NCI-H524 (cell line): ENCODE results near the gene LRFN3.
A peak's percentile ranks its signal among the peaks of the same experiment; 100 is the strongest.
"Not testable (repeated sequence)": the region's sequence is repeated elsewhere in the genome, so short reads cannot be mapped to it uniquely, and the experiment has no call there.

Experiments used
- DNase-seq, 2 experiments: peaks; one replicate each; lab custom pipeline; 2025; lab: John Stamatoyannopoulos, UW

LRFN3 gene

DNA sequence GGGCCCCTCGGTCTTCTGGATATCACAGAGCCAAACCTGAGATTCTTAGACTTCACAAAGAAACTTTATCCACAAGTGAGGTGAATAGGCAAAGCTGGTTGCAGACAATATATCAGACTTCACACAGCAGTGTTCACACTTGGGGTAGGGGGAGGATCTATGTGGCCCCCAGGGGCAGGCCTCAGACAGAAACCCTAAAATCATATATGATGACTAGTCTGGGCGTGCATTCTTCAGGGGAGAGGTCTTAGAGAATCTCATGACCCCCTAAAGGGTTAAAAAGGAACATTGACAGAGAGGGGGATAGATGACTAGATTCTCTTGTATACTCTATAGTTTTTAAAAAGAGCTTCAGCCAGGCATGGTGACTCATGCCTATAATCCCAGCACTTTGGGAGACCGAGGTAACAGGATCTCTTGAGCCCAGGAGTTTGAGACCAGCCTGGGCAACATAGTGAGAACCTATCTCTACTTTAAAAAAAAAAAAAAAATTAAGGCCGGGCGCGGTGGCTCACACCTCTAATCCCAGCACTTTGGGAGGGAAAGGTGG lies 30.9 kb upstream of the LRFN3 start:
- DNase-seq, result no peak

DNA sequence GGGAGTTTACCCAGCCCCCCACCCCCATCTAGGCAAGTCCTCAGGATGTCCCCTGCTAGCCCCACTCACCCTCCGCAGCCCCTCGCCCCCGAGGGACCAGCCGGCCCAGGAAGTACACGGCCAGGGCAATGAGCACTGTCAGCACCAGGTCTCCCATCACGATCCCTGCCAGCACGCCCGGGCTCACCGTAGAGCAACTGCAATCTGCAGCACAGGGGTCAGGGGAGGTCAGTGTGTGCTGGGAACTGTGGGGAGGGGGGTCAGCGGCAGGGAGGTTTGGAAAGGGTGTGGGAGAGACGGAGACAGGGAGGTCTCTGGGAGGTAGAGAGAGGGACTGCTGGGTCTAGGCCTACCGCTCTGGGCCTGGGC lies 28.8 kb upstream of the LRFN3 start:
- no peak for DNase-seq

DNA sequence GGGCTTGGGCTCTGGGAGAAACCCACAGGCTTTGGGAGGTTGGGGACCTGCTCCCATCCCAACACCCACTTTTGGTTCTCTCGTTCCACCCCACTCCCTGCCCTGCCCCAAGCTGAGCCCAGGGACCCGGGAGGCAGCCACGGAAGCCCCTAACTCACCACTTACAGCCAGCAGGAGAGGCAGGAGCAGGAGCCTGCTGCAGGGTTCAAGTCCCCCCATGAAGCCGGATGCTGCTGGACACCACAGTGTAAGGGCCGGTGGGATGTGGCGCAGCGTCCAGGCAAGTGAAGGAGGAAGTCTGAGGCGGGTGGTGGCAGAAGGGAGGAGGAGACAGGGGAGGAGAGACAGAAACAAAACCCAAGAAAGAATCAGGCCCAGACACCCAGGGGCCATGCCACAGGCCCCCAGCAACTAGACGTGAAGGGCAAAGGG lies 28.1 kb upstream of the LRFN3 start, which contains the start of gene TYROBP:
Gene TYROBP, minus strand, starts transcription at position 286 of the 432 bp plus-strand sequence. Its CDS starts 67 bp downstream, at position 219.
- no peak for DNase-seq

DNA sequence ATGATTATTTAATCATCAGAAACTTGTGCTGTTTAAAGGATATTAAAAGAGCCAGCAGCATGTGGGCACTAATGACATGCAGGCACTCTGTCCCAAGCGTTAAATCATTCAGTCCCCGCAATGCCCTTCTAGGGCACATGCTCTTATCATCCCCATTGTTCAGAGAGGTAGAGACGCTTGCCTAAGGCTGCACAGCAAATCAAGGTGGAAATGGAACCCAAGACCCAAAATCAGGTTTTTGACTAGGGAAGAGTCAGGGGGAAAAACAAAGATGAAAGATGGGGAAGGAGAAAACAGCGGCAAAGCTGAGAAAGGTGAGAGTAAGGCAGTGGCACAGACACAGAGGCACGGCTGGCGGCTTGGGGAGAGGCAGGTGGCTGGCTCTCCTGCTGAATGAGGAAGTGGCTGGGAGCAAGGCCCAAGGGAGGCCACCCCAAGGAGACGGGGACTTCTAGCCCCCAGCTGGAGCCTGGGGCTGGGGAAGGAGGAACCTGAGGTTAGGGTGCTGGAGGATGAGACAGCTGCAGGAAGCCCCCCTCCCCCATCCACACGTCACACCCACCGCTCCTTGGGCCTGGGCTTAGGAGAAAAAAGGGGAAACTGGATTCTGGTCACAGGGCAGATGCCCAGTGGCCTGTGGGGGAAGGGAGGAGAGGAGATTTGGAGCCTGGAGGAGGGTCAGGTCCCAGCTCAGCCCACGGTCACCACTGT lies 27.0 kb upstream of the LRFN3 start:
- no peak for DNase-seq

DNA sequence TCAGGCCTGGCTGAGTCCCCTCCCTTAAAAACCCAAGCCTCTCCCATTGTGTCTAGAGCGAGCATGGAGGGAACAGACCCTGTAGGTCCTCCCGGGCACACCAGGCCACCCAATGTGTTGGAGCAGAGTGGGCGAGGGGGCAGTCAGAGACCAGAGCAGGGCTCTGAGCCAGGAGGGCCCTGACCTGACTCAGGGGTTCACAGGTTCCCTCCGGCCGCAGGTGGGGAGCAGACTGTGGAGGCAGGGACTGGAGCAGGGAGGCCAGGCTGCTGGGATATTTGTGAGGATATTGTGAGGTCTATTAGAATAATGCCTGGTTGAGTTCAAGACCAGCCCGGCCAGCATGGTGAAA lies 26.5 kb upstream of the LRFN3 start:
- DNase-seq, result no peak

DNA sequence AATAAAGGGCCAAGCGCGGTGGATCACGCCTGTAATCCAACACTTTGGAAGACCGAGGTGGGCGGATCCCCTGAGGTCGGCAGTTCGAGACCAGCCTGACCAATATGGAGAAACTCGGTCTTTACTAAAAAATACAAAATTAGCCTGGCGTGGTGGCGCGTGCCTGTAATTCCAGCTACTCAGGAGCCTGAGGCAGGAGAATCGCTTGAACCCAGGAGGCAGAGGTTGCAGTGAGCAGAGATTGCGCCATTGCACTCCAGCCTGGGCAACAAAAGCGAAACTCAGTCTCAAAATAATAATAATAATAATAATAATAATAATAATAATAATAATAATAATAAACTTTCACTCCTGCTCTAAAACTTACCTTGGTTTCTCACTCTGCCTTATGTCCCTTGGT lies 25.8 kb upstream of the LRFN3 start:
- not testable (repeated sequence) for DNase-seq

DNA sequence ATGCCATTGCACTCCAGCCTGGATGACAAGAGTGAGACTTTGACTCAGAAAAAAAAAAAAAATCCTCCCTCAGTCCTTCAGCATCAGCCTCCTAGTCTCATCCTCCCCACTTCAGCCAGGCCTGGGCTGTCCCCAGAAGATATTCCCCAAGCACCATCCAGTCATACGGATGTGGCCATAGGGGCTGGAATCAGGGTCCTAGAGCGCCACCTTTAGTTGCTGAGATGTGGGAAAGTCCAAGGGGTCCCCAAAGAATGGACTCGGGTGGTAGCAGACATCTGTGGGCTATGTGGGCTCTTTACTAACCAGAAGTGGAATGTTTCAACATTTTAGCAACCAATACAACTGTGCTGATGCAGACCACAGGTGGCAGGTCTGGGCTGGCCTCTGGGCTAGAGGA lies 25.0 kb upstream of the LRFN3 start:
- peak in 1 of 2 experiments; percentile 27 for DNase-seq

DNA sequence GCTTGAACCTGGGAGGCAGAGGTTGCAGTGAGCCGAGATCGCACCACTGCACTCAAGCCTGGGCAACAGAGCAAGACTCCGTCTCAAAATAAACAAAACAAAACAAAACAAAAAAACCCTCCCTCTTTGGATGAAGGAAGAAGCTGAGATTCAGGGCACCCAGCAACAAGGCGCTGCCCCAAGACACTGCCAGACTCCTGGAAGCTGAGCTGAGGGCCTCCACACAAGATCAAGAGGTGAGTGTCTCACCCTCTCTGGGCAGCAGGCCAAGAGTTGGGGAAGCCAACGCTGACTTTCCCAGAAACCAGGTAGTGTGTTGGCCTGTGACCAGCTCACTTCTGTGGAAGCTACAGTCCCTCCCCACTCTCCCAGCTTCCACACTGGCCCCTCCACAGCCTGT lies 24.4 kb upstream of the LRFN3 start:
- no peak for DNase-seq

DNA sequence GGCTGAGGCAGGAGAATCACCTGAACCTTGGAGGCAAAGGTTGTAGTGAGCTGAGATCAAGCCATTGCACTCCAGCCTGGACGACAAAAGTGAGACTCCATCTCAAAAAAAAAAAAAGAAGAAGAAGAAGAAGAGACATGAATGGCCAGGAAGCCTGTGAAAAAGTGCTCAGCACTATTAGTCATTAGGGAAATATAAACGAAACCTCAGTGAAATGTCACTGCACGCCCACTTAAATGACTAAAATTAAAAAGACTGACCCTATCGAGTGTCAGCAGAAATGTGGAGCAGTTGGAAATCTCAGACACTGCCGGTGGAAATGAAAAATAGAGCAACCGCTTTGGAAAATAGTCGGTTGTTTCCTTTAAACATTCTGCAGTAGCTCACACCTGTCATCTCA lies 22.6 kb upstream of the LRFN3 start:
- no peak for DNase-seq

DNA sequence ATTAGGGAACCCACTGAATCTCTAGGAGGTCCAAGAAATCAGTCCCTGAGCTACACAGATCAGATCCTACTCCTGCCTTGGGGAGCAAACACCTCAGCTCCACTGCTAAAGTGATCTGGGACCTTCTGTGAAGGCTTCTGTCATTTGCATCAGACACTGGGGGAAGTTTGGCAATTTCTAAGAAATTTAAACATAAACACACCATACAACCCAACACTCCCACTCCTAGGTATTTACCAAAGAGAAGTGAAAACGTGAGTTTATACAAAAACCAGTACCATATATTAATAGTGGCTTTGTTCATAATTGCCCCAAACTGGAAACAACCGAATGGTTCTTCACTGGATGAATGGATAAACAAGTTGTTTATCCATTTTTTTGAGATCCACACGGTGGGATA lies 20.7 kb upstream of the LRFN3 start:
- no peak for DNase-seq

DNA sequence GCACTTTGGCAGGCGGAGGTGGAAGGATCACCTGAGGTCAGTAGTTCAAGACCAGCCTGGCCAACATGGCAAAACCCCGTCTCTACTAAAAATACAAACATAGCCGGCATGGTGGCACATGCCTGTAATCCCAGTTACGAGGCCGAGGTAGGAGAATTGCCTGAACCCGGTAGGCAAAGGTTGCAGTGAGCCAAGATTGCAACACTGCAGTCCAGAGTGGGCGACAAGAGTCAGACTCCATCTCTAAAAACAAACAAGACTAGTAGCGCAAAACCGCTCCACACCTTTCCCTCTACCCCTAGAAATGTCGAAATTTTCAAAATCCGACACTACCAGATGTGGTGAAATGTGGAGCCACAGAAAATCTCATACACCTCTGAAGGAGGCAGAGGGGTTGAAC lies 16.9 kb upstream of the LRFN3 start:
- no peak for DNase-seq

DNA sequence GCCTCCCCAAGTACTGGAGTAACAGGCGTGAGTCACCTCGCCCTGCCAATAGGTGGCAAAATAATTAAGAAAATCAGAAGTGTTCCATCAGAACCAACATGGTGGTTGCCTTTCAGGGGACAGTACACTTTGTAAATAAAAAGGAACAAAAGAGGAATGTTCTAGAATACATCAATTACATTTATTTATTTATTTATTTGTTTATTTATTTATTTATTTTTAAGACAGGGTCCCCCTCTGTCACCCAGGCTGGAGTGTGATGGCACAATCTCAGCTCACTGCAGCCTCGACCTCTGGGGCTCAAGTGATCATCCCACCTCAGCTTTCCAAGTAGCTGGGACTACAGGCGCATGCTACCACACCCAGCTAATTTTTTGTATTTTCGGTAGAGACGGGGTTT lies 15.2 kb upstream of the LRFN3 start:
- no peak for DNase-seq

DNA sequence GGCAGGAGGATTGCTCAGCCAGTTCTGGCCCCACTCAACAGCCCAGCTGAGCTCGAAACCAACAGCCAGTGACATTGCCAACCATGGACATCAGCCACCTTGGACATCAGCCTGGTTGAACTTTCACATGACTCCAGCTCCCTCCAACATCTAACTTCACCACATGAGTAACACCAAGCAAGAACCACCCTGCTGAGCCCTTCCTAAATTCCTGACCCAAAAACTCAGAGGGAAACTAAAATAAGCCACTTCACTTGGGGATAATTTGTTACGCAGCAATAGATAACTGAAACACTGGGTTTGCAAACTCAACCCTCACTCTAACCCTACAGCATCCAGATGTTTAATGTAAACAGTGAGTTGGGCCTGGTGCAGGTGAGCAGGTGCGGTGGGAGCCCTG lies 10.7 kb upstream of the LRFN3 start:
- DNase-seq, result no peak

DNA sequence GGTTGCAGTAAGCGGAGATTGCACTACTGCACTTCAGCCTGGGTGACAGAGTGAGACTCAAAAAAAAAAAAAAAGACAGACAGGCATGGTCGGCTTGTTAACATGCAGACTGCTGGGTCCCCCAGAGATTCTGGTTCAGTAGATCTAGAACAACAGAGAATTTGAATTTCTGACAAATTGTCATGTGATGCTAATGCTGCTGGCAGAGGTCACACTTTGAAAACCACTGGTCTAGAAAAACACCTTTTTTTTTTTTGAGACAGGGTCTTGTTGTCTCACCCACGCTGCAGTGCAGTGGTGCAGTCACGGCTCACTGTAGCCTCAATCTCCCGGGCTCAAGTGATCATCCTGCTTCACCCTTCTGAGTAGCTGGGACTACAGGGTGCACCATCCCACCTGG lies 7.7 kb upstream of the LRFN3 start:
- DNase-seq, result no peak

DNA sequence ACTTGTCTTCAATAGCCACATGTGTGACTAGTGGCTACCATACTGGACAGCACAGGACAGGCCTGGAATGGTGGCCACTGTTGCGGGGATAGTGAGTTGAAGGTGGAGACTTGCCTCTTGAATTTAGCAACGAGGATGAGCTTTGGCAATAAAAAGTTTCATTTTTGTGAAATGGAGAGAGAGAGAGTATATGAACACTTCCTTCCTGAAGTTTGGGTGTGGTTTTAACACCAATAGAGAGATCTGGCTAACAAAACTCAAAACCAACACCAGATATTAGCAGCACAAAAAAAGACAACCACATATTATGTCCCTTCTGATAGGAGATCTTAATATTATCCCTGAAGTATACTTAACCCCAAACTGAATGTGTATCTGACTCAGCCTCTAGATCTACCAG lies 6.3 kb upstream of the LRFN3 start:
- DNase-seq, result no peak

DNA sequence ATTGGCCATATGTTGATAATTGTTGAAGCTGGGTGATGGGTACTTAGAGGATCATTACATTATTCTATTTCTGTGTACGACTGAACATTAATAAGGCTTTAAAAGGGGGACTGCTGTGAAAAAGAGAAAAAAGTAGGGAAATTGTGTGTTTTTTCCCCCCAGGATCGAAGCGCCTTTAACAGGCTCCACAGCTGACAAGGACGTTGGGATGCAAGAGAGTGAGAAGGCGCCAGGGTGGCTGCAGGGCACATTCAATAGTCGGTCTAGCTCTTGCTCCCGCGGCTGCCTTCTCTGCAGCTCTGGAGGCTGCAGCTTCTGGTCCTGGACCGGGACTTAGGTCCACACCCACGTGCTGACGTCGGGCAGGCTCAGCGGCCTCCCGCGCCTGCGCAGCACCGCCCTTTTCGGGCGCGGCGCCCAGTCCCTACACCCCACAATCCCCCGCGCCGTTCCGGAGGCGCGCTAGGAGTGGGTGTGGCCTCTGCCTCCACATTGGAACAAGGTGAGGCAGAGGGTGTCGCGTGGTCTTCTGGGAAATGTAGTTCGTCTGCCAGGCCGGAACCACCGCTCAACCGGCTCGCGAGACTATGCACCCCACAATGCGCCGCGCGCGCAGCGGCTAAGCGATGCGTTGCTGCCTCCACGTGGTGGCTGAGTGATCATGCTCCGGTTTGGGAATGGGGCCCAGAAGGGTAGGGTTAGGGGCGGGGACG lies 4.9 kb upstream of the LRFN3 start:
- DNase-seq, result peak; percentile 100

DNA sequence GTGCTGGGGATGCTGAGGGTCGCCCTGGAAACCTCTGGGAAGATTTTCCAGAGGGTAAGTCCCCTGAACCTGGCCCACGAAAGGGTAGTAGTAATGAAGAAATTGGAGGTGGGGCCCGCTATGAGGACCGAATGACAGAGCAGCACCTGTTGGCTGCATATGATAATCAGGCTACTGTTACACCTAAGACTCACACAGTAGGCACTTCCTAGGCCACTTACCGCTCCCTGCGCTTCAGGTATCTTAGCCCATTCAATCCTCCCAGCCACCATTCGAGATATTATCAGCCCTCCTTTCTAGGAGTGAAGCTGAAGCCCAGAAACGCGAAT lies 4.3 kb upstream of the LRFN3 start:
- DNase-seq, result peak in 1 of 2 experiments; percentile 32

DNA sequence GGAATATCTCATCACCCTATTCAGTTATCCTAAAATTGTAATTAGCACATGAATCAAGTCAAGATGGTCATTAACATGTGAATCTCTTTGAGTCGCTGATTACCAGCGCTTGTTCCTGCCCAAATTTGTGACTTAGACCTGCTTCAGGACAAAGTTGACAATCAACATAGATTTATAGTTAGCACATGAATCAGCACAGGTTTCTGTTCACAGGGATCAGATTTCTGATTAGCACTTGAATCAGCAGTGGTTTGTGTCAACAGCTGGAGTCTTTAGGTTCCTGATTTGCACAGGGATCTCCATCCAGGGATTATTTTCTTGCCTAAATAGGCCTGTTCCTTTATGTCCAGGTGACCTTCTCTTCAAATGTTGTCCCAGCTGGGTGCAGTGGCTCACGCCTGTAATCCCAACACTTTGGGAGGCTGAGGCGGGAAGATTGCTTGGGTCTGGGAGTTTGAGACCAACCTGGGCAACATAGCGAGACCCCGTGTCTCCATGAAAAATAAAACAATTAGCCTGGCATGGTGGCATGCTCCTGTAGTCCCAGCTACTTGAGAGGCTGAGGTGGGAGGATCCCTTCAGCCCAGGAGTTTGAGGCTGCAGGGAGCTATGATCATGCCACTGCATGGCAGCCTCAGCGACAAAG lies 3.8 kb upstream of the LRFN3 start:
- peak in 1 of 2 experiments; percentile 31 for DNase-seq

DNA sequence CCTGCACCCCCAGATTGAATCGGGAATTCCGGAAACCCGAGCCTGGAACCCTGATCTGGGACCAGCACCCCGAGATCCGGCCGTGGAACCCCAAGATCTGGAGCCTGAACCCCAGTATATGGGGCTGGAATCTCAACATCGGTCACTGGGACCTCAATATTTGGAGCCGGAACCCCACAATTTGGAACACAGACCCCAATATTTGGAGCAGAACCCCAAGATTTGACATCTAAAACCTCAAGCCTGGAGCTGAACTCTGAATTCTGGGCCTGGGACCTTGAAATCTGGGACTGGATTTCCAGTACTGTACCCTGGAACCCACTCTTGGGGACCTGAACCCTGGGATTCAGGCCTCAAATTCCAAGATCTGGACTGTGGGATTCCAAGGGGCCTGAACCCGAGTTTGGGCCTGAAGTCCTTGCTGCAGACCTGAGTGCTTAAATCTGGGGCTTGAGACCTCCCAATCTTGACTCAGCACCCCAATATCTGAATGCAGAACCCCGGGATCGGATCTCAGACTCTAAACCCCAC lies 629 bp downstream of the LRFN3 start:
- DNase-seq, result no peak

DNA sequence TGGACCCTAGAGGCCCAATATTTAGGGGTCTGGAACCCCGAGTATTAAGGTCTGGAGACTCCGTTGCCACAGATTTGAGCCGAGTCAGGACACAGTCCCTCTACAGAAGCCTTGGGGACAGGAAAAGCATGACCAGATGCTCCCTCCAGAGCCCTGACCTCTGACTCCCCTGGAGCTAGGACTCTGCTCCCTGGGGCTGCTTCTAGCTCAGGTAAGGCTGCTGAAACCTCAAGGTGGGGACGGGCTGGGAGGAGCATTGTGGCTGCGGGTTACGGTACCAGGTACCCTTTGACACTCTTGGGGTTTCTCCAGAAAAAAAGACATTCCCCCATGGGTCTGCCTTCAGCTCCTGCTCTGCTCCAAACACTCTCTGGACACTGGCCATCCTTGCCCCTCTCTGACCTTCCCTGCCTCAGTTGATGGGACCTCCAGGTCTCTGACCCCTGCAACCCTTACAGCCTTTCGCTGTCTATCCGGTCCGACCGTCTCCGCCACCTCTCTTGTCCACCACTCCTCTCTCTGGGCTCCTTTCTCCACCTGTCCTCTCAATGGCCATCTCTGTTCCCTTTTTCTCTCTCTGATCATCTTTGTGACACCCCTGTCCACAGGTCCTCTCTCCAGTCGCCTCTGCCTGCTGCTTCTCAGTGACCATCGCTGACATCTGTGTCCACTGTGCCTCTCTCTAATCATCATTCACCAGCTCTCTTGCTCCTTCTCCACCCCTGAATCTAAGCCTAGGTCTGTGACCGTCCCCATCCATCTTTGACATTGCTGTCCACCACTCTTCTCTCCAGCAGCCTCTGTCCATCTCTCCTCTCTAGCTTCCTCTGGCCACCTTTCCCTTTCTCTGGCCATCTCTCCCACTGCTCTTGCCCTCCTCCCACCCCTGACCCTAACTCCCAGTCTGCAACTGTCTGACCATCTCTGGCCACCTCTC lies 1.4 kb downstream of the LRFN3 start:
- no peak for DNase-seq

DNA sequence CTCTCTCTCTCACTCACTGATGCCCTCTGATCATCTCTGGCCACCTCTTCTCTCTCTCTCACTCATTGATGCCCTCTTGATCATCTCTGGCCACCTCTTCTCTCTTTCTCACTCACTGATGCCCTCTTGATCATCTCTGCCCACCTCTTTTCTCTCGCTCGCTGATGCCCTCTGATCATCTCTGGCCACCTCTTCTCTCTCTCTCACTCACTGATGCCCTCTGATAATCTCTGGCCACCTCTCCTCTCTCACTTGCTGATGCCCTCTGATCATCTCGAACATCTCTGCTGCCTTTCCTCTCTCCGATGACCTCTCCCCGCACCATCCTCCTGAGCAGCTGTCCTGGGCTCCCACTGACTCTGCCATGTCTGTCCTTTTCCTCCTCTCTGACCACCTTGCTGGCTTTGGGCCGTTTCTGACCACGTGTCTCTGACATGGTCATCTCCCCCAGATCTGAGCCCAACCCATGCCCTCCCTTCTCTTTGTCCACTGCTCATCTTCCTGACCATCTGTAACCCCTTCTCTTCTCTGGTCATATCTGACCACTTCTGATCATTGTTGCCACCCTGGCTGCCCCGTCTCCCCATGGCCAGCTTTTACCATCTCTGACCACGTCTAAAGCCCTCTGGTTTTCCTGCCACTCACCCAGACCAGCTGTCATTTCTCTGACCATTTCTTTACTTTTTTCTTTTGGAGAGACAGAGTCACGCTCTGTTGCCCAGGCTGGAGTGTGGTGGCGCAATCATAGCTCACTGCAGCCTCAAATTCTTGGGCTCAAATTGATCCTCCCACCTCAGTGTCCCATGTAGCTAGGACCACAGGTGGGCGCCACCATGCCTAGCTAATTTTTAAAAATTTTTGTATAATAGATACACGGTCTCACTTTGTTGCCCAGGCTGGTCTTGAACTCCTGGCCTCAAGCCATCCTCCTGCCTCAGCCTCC lies 2.4 kb downstream of the LRFN3 start:
- no peak for DNase-seq
